H1 (cell line): ENCODE results near the gene OR5K2. TPM values are rescaled to one million over a fixed set of nuclear protein-coding genes. Genes with fewer than 3 reads are reported as not detected.

Experiments
- CTCF ChIA-PET: fragments of 300-600 bp; sonication (Branson Sonifier 250); formaldehyde crosslinking; loops from one replicate; lab custom pipeline; 2021; ENCODE audit not compliant: partially characterized antibody; lab: Charles Lee
- POLR2A ChIA-PET: fragments of 300-600 bp; sonication (Branson Sonifier 250); formaldehyde crosslinking; loops from one replicate; lab custom pipeline; 2021; ENCODE audit warnings: inconsistent platforms; ENCODE audit not compliant: partially characterized antibody; lab: Charles Lee
- DNase-seq, 2 experiments: peaks; one replicate each; pipeline versions ENCODE4 v3.0.0 to v3.0.0-alpha.2; 2010 to 2022; ENCODE audit warnings: low spot score in 2 of 2, low read depth in 1 of 2, mixed read lengths in 1 of 2
- FAIRE-seq: peaks from 2 replicates; lab custom pipeline; 2011; peaks lifted over from hg19 to GRCh38; lab: Jason Lieb, UNC
- H2AFZ ChIP-seq: 2 replicates; pipeline ENCODE4 v1.8.1; 2012; ENCODE audit warnings: low read length, inconsistent platforms
- H2AK5ac ChIP-seq: 2 replicates; pipeline ENCODE4 v1.6.1; 2013; ENCODE audit warnings: low read depth, low read length
- H2BK120ac ChIP-seq: replicated peaks from 2 replicates; pipeline ENCODE3; 2013; ENCODE audit warnings: low read depth, low read length, inconsistent platforms
- H2BK12ac ChIP-seq: 2 replicates; pipeline ENCODE4 v1.6.1; 2013; ENCODE audit warnings: low read depth, low read length
- H2BK15ac ChIP-seq: 2 replicates; pipeline ENCODE4 v1.6.1; 2013; ENCODE audit warnings: low read length
- H2BK20ac ChIP-seq: 2 replicates; pipeline ENCODE4 v1.6.1; 2013; ENCODE audit warnings: low read length
- H2BK5ac ChIP-seq: 2 replicates; pipeline ENCODE4 v1.6.1; 2013; ENCODE audit warnings: low read depth, low read length
- H3K14ac ChIP-seq: 2 replicates; pipeline ENCODE4 v1.6.1; 2013; ENCODE audit warnings: inconsistent platforms; ENCODE audit not compliant: insufficient read length
- H3K18ac ChIP-seq: 2 replicates; pipeline ENCODE4 v1.6.1; 2013; ENCODE audit warnings: low read length; ENCODE audit errors: extremely low read depth
- H3K23ac ChIP-seq: 2 replicates; pipeline ENCODE4 v1.6.1; 2013; ENCODE audit warnings: inconsistent platforms; ENCODE audit not compliant: insufficient read length
- H3K23me2 ChIP-seq: 2 replicates; pipeline ENCODE4 v1.6.1; 2013; ENCODE audit warnings: low read depth, low read length
- H3K27ac ChIP-seq: 2 replicates; pipeline ENCODE4 v1.6.1; 2011; ENCODE audit warnings: low read depth, low read length, inconsistent platforms
- H3K27me3 ChIP-seq, 4 experiments: replicated peaks in 1 of 4; 1 replicate in 1 of 4; 2 replicates in 3 of 4; pipeline versions ENCODE4 v1.6.1 to v1.8.1; 2011 to 2013; ENCODE audit warnings: low read length in 3 of 4, mild to moderate bottlenecking in 3 of 4, inconsistent platforms in 2 of 4, mixed read lengths in 2 of 4, moderate library complexity in 1 of 4; ENCODE audit not compliant: control insufficient read depth in 3 of 4, insufficient read depth in 3 of 4; ENCODE audit errors: extremely low read depth in 1 of 4
- H3K36me3 ChIP-seq, 4 experiments: 2 replicates each; pipeline versions ENCODE4 v1.6.1 to v1.8.1; 2011 to 2013; ENCODE audit warnings: mild to moderate bottlenecking in 4 of 4, low read length in 3 of 4, moderate library complexity in 2 of 4, control low read depth in 1 of 4, inconsistent platforms in 1 of 4; ENCODE audit not compliant: insufficient read depth in 4 of 4, control insufficient read depth in 2 of 4
- H3K4ac ChIP-seq: replicated peaks from 2 replicates; pipeline ENCODE3; 2013; ENCODE audit warnings: low read length, low read depth, mixed read lengths, inconsistent platforms; ENCODE audit not compliant: insufficient read length
- H3K4me1 ChIP-seq, 4 experiments: replicated peaks in 1 of 4; 1 replicate in 1 of 4; 2 replicates in 3 of 4; pipeline versions ENCODE4 v1.6.1 to v1.8.1; 2011 to 2013; ENCODE audit warnings: low read length in 3 of 4, inconsistent platforms in 2 of 4, mixed read lengths in 1 of 4; ENCODE audit not compliant: insufficient read depth in 4 of 4, control insufficient read depth in 3 of 4
- H3K4me2 ChIP-seq, 2 experiments: 2 replicates each; pipeline versions ENCODE4 v1.6.1 to v1.8.1; 2011 to 2013; ENCODE audit warnings: low read depth in 2 of 2, low read length in 2 of 2, control low read depth in 1 of 2, inconsistent platforms in 1 of 2, mild to moderate bottlenecking in 1 of 2; ENCODE audit not compliant: insufficient read depth in 1 of 2
- H3K4me3 ChIP-seq, 4 experiments: fragments of 200-600, 300-600 bp in 1 of 4; sonication (generic), shearing (Covaris generic), sonication (Bioruptor Twin) in 1 of 4; 2 replicates each; pipeline versions ENCODE4 v1.5.1 to v1.8.1; 2011 to 2016; ENCODE audit warnings: low read length in 4 of 4, low read depth in 3 of 4, control low read depth in 2 of 4, inconsistent platforms in 2 of 4, mild to moderate bottlenecking in 2 of 4, mixed read lengths in 1 of 4, moderate library complexity in 1 of 4; ENCODE audit not compliant: insufficient read depth in 2 of 4; ENCODE audit errors: extremely low read depth in 1 of 4
- H3K56ac ChIP-seq: replicated peaks from 2 replicates; pipeline ENCODE3; 2013; ENCODE audit warnings: low read depth, mild to moderate bottlenecking, mixed read lengths, low read length, inconsistent platforms; ENCODE audit not compliant: insufficient read length
- H3K79me1 ChIP-seq: 2 replicates; pipeline ENCODE4 v1.6.1; 2013; ENCODE audit warnings: low read depth, low read length, control low read depth
- H3K79me2 ChIP-seq, 2 experiments: 2 replicates each; pipeline versions ENCODE4 v1.6.1 to v1.8.1; 2012 to 2013; ENCODE audit warnings: low read length in 2 of 2, mild to moderate bottlenecking in 2 of 2, inconsistent platforms in 1 of 2; ENCODE audit not compliant: insufficient read depth in 2 of 2, control insufficient read depth in 1 of 2
- H3K9ac ChIP-seq, 4 experiments: replicated peaks in 1 of 4; 1 replicate in 1 of 4; 2 replicates in 3 of 4; pipeline versions ENCODE4 v1.6.1 to v1.8.1; 2011 to 2013; ENCODE audit warnings: low read depth in 3 of 4, low read length in 3 of 4, control low read depth in 2 of 4, mild to moderate bottlenecking in 2 of 4, moderate library complexity in 2 of 4, inconsistent platforms in 1 of 4; ENCODE audit errors: extremely low read depth in 1 of 4
- H3K9me3 ChIP-seq, 2 experiments: 2 replicates each; pipeline versions ENCODE4 v1.6.1 to v1.8.1; 2012 to 2013; ENCODE audit warnings: mild to moderate bottlenecking in 2 of 2, moderate library complexity in 2 of 2, control low read depth in 1 of 2, inconsistent platforms in 1 of 2, low read depth in 1 of 2, low read length in 1 of 2, mixed read lengths in 1 of 2; ENCODE audit not compliant: insufficient read depth in 2 of 2
- H4K20me1 ChIP-seq, 2 experiments: replicated peaks in 1 of 2; 2 replicates each; pipeline versions ENCODE3 to v1.8.1; 2011 to 2013; ENCODE audit warnings: inconsistent platforms in 2 of 2, low read length in 2 of 2, mild to moderate bottlenecking in 1 of 2; ENCODE audit not compliant: insufficient read depth in 2 of 2, control insufficient read depth in 1 of 2
- H4K5ac ChIP-seq: 2 replicates; pipeline ENCODE4 v1.6.1; 2013; ENCODE audit warnings: low read length, low read depth, mixed read lengths, inconsistent platforms; ENCODE audit not compliant: insufficient read length
- H4K8ac ChIP-seq: 2 replicates; pipeline ENCODE4 v1.8.0; 2013; ENCODE audit warnings: mild to moderate bottlenecking, moderate library complexity, low read length, inconsistent platforms; ENCODE audit not compliant: insufficient read depth; ENCODE audit errors: extremely low read depth
- H4K91ac ChIP-seq: replicated peaks from 2 replicates; pipeline ENCODE3; 2013; ENCODE audit warnings: low read length, mixed read lengths, inconsistent platforms; ENCODE audit not compliant: insufficient read length
- BCL11A ChIP-seq, 2 experiments: IDR thresholded peaks; one replicate each; pipeline ENCODE4 v1.6.1; 2011; ENCODE audit warnings: low read depth in 2 of 2, low read length in 2 of 2, mild to moderate bottlenecking in 2 of 2
- EP300 ChIP-seq, 2 experiments: IDR thresholded peaks; 1 replicate in 1 of 2; 2 replicates in 1 of 2; pipeline ENCODE4 v1.6.1; 2011 to 2012; ENCODE audit warnings: low read depth in 2 of 2, low read length in 2 of 2, mild to moderate bottlenecking in 2 of 2, borderline replicate concordance in 1 of 2, inconsistent platforms in 1 of 2, moderate library complexity in 1 of 2
- MAX ChIP-seq: IDR thresholded peaks from 2 replicates; pipeline ENCODE4 v1.6.1; 2012; ENCODE audit warnings: inconsistent platforms
- RAD21 ChIP-seq, 2 experiments: IDR thresholded peaks in 1 of 2; conservative IDR thresholded peaks in 1 of 2; 2 replicates each; pipeline ENCODE4 v1.6.1; 2011; ENCODE audit warnings: low read depth in 2 of 2, low read length in 2 of 2, improper control_type of control experiment in 1 of 2, inconsistent platforms in 1 of 2, mild to moderate bottlenecking in 1 of 2, moderate library complexity in 1 of 2
- SAP30 ChIP-seq: fragments of 300-600 bp; sonication (generic); IDR thresholded peaks from 2 replicates; pipeline ENCODE4 v1.7.1; 2012; ENCODE audit warnings: low read length, moderate library complexity, mild to moderate bottlenecking, inconsistent platforms; ENCODE audit not compliant: insufficient read depth, insufficient replicate concordance
- SIN3A ChIP-seq, 2 experiments: IDR thresholded peaks in 1 of 2; conservative IDR thresholded peaks in 1 of 2; 2 replicates each; pipeline ENCODE4 v1.6.1; 2011 to 2012; ENCODE audit warnings: low read length in 2 of 2, improper control_type of control experiment in 1 of 2, low read depth in 1 of 2, mild to moderate bottlenecking in 1 of 2
- SP4 ChIP-seq: IDR thresholded peaks from 2 replicates; pipeline ENCODE4 v1.6.1; 2012; ENCODE audit warnings: low read length, inconsistent platforms
- USF2 ChIP-seq: IDR thresholded peaks from 2 replicates; pipeline ENCODE4 v1.6.1; 2011; ENCODE audit warnings: low read length, improper control_type of control experiment
- YY1 ChIP-seq: IDR thresholded peaks from 2 replicates; pipeline ENCODE4 v1.6.1; 2011; ENCODE audit warnings: low read depth, mild to moderate bottlenecking, low read length
- WGBS, 2 experiments: shearing (Covaris generic) in 1 of 2; methylation state at CpG; one replicate each; pipeline versions ENCODE4 v1.1.6 to v1.1.7; 2013 to 2015; ENCODE audit warnings: low lambda C conversion rate in 2 of 2, mixed read lengths in 2 of 2, inconsistent platforms in 1 of 2, low coverage in 1 of 2, missing lambda C conversion rate in 1 of 2; ENCODE audit not compliant: insufficient replicate concordance in 2 of 2, insufficient coverage in 1 of 2, insufficient read length in 1 of 2; ENCODE audit errors: extremely low coverage in 1 of 2, missing lambda C conversion rate in 1 of 2; 5-methylcytosine and 5-hydroxymethylcytosine counted together
- polyA plus RNA-seq, 7 experiments: library from polyadenylated mRNA; depleted of rRNA in 3 of 7; stranded (reverse) in 5 of 7; unstranded in 2 of 7; fragments of >200 nt in 5 of 7; fragments of 200-250 nt in 2 of 7; gene quantifications; 1 replicate in 5 of 7; 2 replicates in 1 of 7; 4 replicates in 1 of 7; pipeline versions ENCODE4 v1.2.1 to v1.2.3, GENCODE V29; 2011 to 2013; ENCODE audit warnings: missing spikeins in 2 of 7, mixed read lengths in 2 of 7
- total RNA-seq: library from RNA; stranded (reverse); fragmentation: NEBNext Ultra II Directional; extraction: Animal tissue kit (Norgen Biotek cat#: 25700); gene quantifications from 2 replicates; pipeline ENCODE4 v1.2.1, GENCODE V29; 2021

Gene OR5K2
- total and polyA plus RNA-seq, 2 of the 8 experiments (the other 6 are each of a cell fraction or from before 2014, with no cell fraction given), result not detected

- DNase-seq (no peak), FAIRE-seq (peak; percentile 58)
- Histone ChIP-seq H3K18ac (peak overlapping the region; percentile 20; the same call in 1 of the 2 replicates), H4K8ac (peak overlapping the region; percentile 77; the same call in 1 of the 2 replicates), H2AK5ac (no peak overlapping the region), H3K9me3 (no peaks in the 10 kb centered on the region), H3K4me1 (peaks cover 0 to 3% (median 1%) of the 10 kb centered on the region in 4 experiments; a peak in 2 of 7 replicates), H3K56ac (no peak overlapping the region), H3K23me2 (peaks cover 5% of the 10 kb centered on the region), H4K5ac (no peak overlapping the region), H3K23ac (no peak overlapping the region), H2BK12ac (no peak overlapping the region), H3K4ac (no peak overlapping the region), H2BK120ac (no peak overlapping the region), H2BK15ac (no peak overlapping the region), H3K4me3 (peak overlapping the region; percentile 73 to 98 (median 88)), H2BK20ac (no peak overlapping the region), H2BK5ac (0 out of 2 replicates have a peak overlapping the region, but pooled peaks have one; percentile 7), H3K27ac (peak overlapping the region; percentile 88), H4K91ac (no peak overlapping the region), H3K14ac (no peak overlapping the region), H3K36me3 (peaks cover 3 to 30% (median 7%) of the 10 kb centered on the region in 4 experiments; a peak in 5 of 8 replicates), H3K27me3 (no peaks in the 10 kb centered on the region), H3K79me2 (peaks cover 8 to 40% of the 10 kb centered on the region in 2 experiments; a peak in 3 of 4 replicates), H3K4me2 (peak overlapping the region; percentile 76 to 81), H3K79me1 (peaks cover 3% of the 10 kb centered on the region), H2AFZ (peak overlapping the region; percentile 24; the same call in 1 of the 2 replicates), H4K20me1 (no peaks in the 10 kb centered on the region), H3K9ac (peak overlapping the region; percentile 75 to 89 (median 81))
- CTCF ChIA-PET, result interaction anchor here (0.6 kb wide), 1 partner anchor 436 kb away, joined by 3 read pairs; no protein-coding TSS in a partner anchor
- 2% methylated on average over 16 of the region's 16 CpGs; no CpG with 5 or more reads in 1 of the 2 experiments for WGBS, 2 experiments
- POLR2A ChIA-PET, result interaction anchor here (1.2 to 1.8 kb wide), 2 partner anchors 10 to 71 kb away, joined by 5 read pairs; partner anchors contain the start of gene CPOX
- TF ChIP-seq SP4 (no peak), USF2 (no peak), BCL11A (IDR thresholded peaks at IDR 0.05; ENCODE audit: low read depth in 2 of 2, low read length in 2 of 2) (no peak), SIN3A (conservative IDR thresholded peaks at IDR 0.05 in 1 of 2, IDR thresholded peaks at IDR 0.05 in 1 of 2; ENCODE audit: low read depth in 1 of 2, low read length in 2 of 2) (peak in 1 of 2 experiments; percentile 52; a peak in 1 of 4 replicates), SAP30 (peak; percentile 74), MAX (no peak), RAD21 (IDR thresholded peaks at IDR 0.05 in 1 of 2, conservative IDR thresholded peaks at IDR 0.05 in 1 of 2; ENCODE audit: low read depth in 2 of 2, low read length in 2 of 2) (no peak), YY1 (peak; percentile 59), EP300 (IDR thresholded peaks at IDR 0.05; ENCODE audit: borderline replicate concordance in 1 of 2, low read depth in 2 of 2, low read length in 2 of 2) (0 out of 3 replicates have a peak, but pooled peaks of 1 of the 2 experiments have one; percentile 10)
These were observed 24.5 kb downstream of the OR5K2 start for GRCh38 chr3:98521897-98522543.
